Karpas-422 (cell line): ENCODE results near the gene BTBD7. TPM values are rescaled to one million over a fixed set of nuclear protein-coding genes. Genes with fewer than 3 reads are reported as not detected.

Experiments
- DNase-seq: peaks from one replicate; pipeline ENCODE4 v3.0.0-alpha.2; 2015
- H2AFZ ChIP-seq: fragments of 200-600 bp; sonication (generic); 2 replicates; pipeline ENCODE4 v1.6.1; 2014; ENCODE audit warnings: antibody characterized with exemption, low read length, mixed read lengths
- H3K27ac ChIP-seq: fragments of 200-600 bp; sonication (generic); 2 replicates; pipeline ENCODE4 v1.5.1; 2014; ENCODE audit warnings: mild to moderate bottlenecking, low read length, moderate library complexity
- H3K27me3 ChIP-seq: fragments of 200-600 bp; sonication (generic); 2 replicates; pipeline ENCODE4 v1.6.1; 2014; ENCODE audit warnings: low read length, mixed read lengths
- H3K36me3 ChIP-seq: fragments of 200-600 bp; sonication (generic); 2 replicates; pipeline ENCODE4 v1.6.1; 2014; ENCODE audit warnings: low read length, mixed read lengths; ENCODE audit not compliant: insufficient read depth
- H3K4me1 ChIP-seq: fragments of 200-600 bp; sonication (generic); 2 replicates; pipeline ENCODE4 v1.6.1; 2014; ENCODE audit warnings: mild to moderate bottlenecking, low read length, mixed read lengths
- H3K4me2 ChIP-seq: fragments of 200-600 bp; sonication (generic); 2 replicates; pipeline ENCODE4 v1.6.1; 2014; ENCODE audit warnings: low read length, low read depth, mild to moderate bottlenecking; ENCODE audit not compliant: poor library complexity, severe bottlenecking
- H3K4me3 ChIP-seq: fragments of 200-600 bp; sonication (generic); 2 replicates; pipeline ENCODE4 v1.5.1; 2014; ENCODE audit warnings: mild to moderate bottlenecking, antibody characterized with exemption, low read length, mixed read lengths
- H3K79me2 ChIP-seq: fragments of 200-600 bp; sonication (generic); 2 replicates; pipeline ENCODE4 v1.6.1; 2014; ENCODE audit warnings: mild to moderate bottlenecking, low read length, mixed read lengths
- H3K9ac ChIP-seq: fragments of 200-600 bp; sonication (generic); 2 replicates; pipeline ENCODE4 v1.6.0; 2014; ENCODE audit warnings: low read length
- H3K9me2 ChIP-seq: fragments of 200-600 bp; sonication (generic), shearing (Covaris generic); replicated peaks from 2 replicates; pipeline ENCODE4 v1.6.0; 2014; ENCODE audit warnings: mild to moderate bottlenecking, low read length, moderate library complexity; ENCODE audit not compliant: insufficient read depth
- H3K9me3 ChIP-seq: fragments of 300-700, 200-600 bp; sonication (generic); 2 replicates; pipeline ENCODE4 v1.6.1; 2014; ENCODE audit warnings: low read length, mixed read lengths
- H4K20me1 ChIP-seq: fragments of 200-600 bp; sonication (generic); 2 replicates; pipeline ENCODE4 v1.6.1; 2014; ENCODE audit warnings: mild to moderate bottlenecking, antibody characterized with exemption, low read length, low read depth; ENCODE audit not compliant: insufficient read depth
- total RNA-seq: library from RNA; depleted of rRNA; stranded (reverse); fragments of >200 nt; shearing (Covaris generic); gene quantifications from 2 replicates; pipeline ENCODE4 v1.2.3, GENCODE V29; 2014; ENCODE audit warnings: low replicate concordance

Gene BTBD7
- total RNA-seq, 1 experiment from 2014 or later: 27.4 TPM

DNA sequence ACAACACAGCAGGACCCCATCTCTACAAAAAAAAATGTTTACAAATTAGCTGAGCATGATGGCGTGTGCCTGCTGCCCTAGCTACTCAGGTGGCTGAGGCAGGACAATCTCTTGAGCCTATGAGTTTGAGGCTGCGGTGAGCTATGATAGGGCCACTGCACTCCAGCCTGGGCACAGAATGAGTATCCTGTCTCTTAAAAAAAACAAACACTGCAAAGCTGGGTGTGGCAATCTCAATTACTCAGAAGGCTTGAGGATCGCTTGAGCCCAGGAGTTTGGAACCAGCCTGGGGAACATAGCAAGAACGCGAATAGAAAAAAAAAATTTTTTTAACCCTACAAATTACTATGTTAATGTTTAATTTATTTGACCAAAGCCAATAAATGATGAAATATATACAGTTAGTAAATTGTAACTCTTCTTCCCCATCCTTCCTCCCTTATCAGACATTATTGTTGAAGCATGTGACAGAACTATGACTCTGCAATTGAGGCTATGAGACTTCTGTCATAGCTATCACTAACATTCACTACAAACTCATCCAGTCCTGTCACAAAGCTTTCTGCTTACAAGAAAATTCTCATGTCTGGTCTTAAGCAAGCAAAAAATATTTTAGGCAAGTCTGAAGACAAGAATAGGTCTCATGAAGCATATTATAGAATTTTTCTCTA, 9.8 kb downstream of the BTBD7 start:
- H3K9ac ChIP-seq: no peak overlapping the region
- H3K36me3 ChIP-seq: peaks cover 37% of the 10 kb centered on the region
- no peaks in the 10 kb centered on the region for H3K27me3 ChIP-seq
- H3K4me1 ChIP-seq: peaks cover 14% of the 10 kb centered on the region
- H4K20me1 ChIP-seq: no peaks in the 10 kb centered on the region; the same call in 1 of the 2 replicates
- H3K79me2 ChIP-seq: peaks cover 100% of the 10 kb centered on the region
- no peaks in the 10 kb centered on the region for H3K9me3 ChIP-seq
- no peak overlapping the region for H3K4me3 ChIP-seq
- no peak overlapping the region for H3K4me2 ChIP-seq
- H2AFZ ChIP-seq: no peak overlapping the region
- no peak for DNase-seq
- H3K9me2 ChIP-seq: no peaks in the 10 kb centered on the region
- H3K27ac ChIP-seq: no peak overlapping the region

GRCh38 chr14:93320489-93320888, 12.3 kb downstream of the BTBD7 start:
- no peak overlapping the region for H2AFZ ChIP-seq
- no peak for DNase-seq
- peaks cover 4% of the 10 kb centered on the region; the same call in 1 of the 2 replicates for H3K9me3 ChIP-seq
- peaks cover 100% of the 10 kb centered on the region for H3K79me2 ChIP-seq
- no peaks in the 10 kb centered on the region for H4K20me1 ChIP-seq
- peak overlapping the region; percentile 12; the same call in 1 of the 2 replicates for H3K27ac ChIP-seq
- no peaks in the 10 kb centered on the region for H3K9me2 ChIP-seq
- H3K27me3 ChIP-seq: no peaks in the 10 kb centered on the region
- H3K4me1 ChIP-seq: peaks cover 14% of the 10 kb centered on the region
- peaks cover 49% of the 10 kb centered on the region for H3K36me3 ChIP-seq
- H3K4me2 ChIP-seq: no peak overlapping the region
- no peak overlapping the region for H3K4me3 ChIP-seq
- 0 out of 2 replicates have a peak overlapping the region, but pooled peaks have one; percentile 1 for H3K9ac ChIP-seq

GRCh38 chr14:93319958-93320357, 12.9 kb downstream of the BTBD7 start:
- Histone ChIP-seq H3K4me2 (no peak overlapping the region), H4K20me1 (no peaks in the 10 kb centered on the region), H3K4me1 (peaks cover 14% of the 10 kb centered on the region), H3K27ac (peak overlapping the region; percentile 12; the same call in 1 of the 2 replicates), H3K9ac (no peak overlapping the region), H3K27me3 (no peaks in the 10 kb centered on the region), H3K79me2 (peaks cover 100% of the 10 kb centered on the region), H3K36me3 (peaks cover 51% of the 10 kb centered on the region), H3K9me3 (peaks cover 4% of the 10 kb centered on the region; the same call in 1 of the 2 replicates), H2AFZ (no peak overlapping the region), H3K4me3 (no peak overlapping the region), H3K9me2 (no peaks in the 10 kb centered on the region)
- no peak for DNase-seq

DNA sequence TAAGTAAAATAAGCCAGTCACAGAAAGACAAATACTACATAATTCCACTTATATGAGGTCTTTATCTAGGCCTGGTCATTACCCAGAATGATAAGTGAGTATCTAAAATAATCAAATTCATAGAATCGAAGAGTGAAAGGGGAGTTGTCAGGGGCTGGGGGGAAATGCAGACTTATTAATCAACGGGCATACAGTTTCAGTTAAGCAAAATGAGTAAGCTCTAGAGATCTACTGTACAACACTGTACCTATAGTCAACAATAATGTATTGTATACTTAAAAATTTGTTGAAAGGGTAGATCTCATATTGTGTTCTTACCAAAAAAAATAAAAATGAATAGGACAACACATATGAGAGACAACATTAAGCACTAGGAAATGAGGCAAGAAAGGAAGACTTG, 13.3 kb downstream of the BTBD7 start:
- H3K79me2 ChIP-seq: peaks cover 100% of the 10 kb centered on the region
- H3K4me1 ChIP-seq: peaks cover 14% of the 10 kb centered on the region
- H3K9me3 ChIP-seq: peaks cover 4% of the 10 kb centered on the region; the same call in 1 of the 2 replicates
- H3K4me3 ChIP-seq: no peak overlapping the region
- no peaks in the 10 kb centered on the region for H4K20me1 ChIP-seq
- H3K27ac ChIP-seq: peak overlapping the region; percentile 12; the same call in 1 of the 2 replicates
- H3K27me3 ChIP-seq: no peaks in the 10 kb centered on the region
- peaks cover 48% of the 10 kb centered on the region for H3K36me3 ChIP-seq
- DNase-seq: no peak
- no peak overlapping the region for H3K9ac ChIP-seq
- H2AFZ ChIP-seq: no peak overlapping the region
- no peaks in the 10 kb centered on the region for H3K9me2 ChIP-seq
- no peak overlapping the region for H3K4me2 ChIP-seq

DNA sequence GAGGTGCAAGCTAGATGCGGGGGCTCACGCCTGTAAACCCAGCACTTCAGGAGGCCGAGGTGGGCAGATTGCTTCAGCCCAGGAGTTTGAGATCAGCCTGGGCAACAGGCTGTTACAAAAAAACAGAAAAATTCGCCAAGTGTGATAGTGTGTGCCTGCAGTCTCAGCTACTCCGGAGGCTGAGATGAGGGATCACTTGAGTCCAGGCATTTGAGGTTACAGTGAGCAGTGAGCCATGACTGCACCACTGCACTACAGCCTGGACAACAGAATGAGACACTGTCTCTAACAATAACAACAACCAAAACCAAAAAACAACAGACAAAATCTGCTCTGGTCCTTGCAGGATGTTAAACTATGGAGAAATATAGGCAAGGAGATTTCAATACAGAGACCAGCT, 13.9 kb downstream of the BTBD7 start:
- no peak overlapping the region for H3K4me3 ChIP-seq
- no peak overlapping the region for H2AFZ ChIP-seq
- H3K27ac ChIP-seq: no peak overlapping the region
- no peaks in the 10 kb centered on the region for H3K9me2 ChIP-seq
- no peak for DNase-seq
- H3K79me2 ChIP-seq: peaks cover 100% of the 10 kb centered on the region
- H3K4me1 ChIP-seq: peaks cover 14% of the 10 kb centered on the region
- H3K9me3 ChIP-seq: peaks cover 4% of the 10 kb centered on the region; the same call in 1 of the 2 replicates
- H3K27me3 ChIP-seq: no peaks in the 10 kb centered on the region
- no peak overlapping the region for H3K4me2 ChIP-seq
- H3K36me3 ChIP-seq: peaks cover 42% of the 10 kb centered on the region
- no peaks in the 10 kb centered on the region for H4K20me1 ChIP-seq
- no peak overlapping the region for H3K9ac ChIP-seq

- Histone ChIP-seq H3K79me2 (peaks cover 100% of the 10 kb centered on the region), H3K9me3 (peaks cover 4% of the 10 kb centered on the region; the same call in 1 of the 2 replicates), H3K4me3 (no peak overlapping the region), H3K27ac (no peak overlapping the region), H2AFZ (no peak overlapping the region), H4K20me1 (no peaks in the 10 kb centered on the region), H3K27me3 (no peaks in the 10 kb centered on the region), H3K4me1 (peaks cover 14% of the 10 kb centered on the region), H3K9me2 (no peaks in the 10 kb centered on the region), H3K36me3 (peaks cover 35% of the 10 kb centered on the region), H3K4me2 (no peak overlapping the region), H3K9ac (no peak overlapping the region)
- no peak for DNase-seq
Measured at GRCh38 chr14:93317875-93318807, 14.7 kb downstream of the BTBD7 start.

GRCh38 chr14:93317210-93317874, 15.5 kb downstream of the BTBD7 start:
- Histone ChIP-seq H3K4me1 (peaks cover 14% of the 10 kb centered on the region), H3K4me3 (no peak overlapping the region), H3K9me3 (peaks cover 4% of the 10 kb centered on the region; the same call in 1 of the 2 replicates), H3K4me2 (no peak overlapping the region), H3K9ac (no peak overlapping the region), H4K20me1 (no peaks in the 10 kb centered on the region), H3K79me2 (peaks cover 100% of the 10 kb centered on the region), H3K9me2 (no peaks in the 10 kb centered on the region), H3K27me3 (no peaks in the 10 kb centered on the region), H2AFZ (no peak overlapping the region), H3K27ac (no peak overlapping the region), H3K36me3 (peaks cover 31% of the 10 kb centered on the region)
- DNase-seq: no peak
